Epithelial cell of proximal tubule (primary cell): ENCODE measurements around the gene TMIGD1. TPM values are rescaled to one million over a fixed set of nuclear protein-coding genes. Genes with fewer than 3 reads are reported as not detected.

Source experiments
- DNase-seq: peaks from one replicate; pipeline ENCODE4 v3.0.0-alpha.2; 2011; ENCODE audit warnings: low read depth
- H3K4me3 ChIP-seq: 2 replicates; pipeline ENCODE4 v1.5.1; 2011; ENCODE audit warnings: low read depth, mild to moderate bottlenecking, low read length
- CTCF ChIP-seq: conservative IDR thresholded peaks from 2 replicates; pipeline ENCODE4 v1.5.1; 2012; ENCODE audit warnings: low read depth, mild to moderate bottlenecking, low read length
- total RNA-seq: library from RNA; depleted of rRNA; stranded (reverse); fragments of >200 nt; gene quantifications from 2 replicates; pipeline ENCODE4 v1.2.3, GENCODE V29; 2015

Gene TMIGD1
- total RNA-seq, 1 donor from 2014 or later = not detected

- H3K4me3 ChIP-seq = no peak overlapping the region
- DNase-seq = no peak
- TF ChIP-seq CTCF = no peak
These were observed 29.1 kb downstream of the TMIGD1 start for GRCh38 chr17:30304778-30305177.

- H3K4me3 ChIP-seq = no peak overlapping the region
- DNase-seq = no peak
- TF ChIP-seq CTCF = no peak
These were observed 31.6 kb downstream of the TMIGD1 start for GRCh38 chr17:30302241-30302640.

- TF ChIP-seq CTCF = no peak
- no peak for DNase-seq
- no peak overlapping the region for H3K4me3 ChIP-seq
These were observed 33.0 kb downstream of the TMIGD1 start for GRCh38 chr17:30300818-30301217.

- no peak overlapping the region for H3K4me3 ChIP-seq
- DNase-seq = no peak
- TF ChIP-seq CTCF = peak; percentile 60
These were observed 34.9 kb downstream of the TMIGD1 start for GRCh38 chr17:30299000-30299399.

GRCh38 chr17:30297715-30298114 lies 36.1 kb downstream of the TMIGD1 start:
- no peak for TF ChIP-seq CTCF
- DNase-seq = no peak
- H3K4me3 ChIP-seq = no peak overlapping the region

- no peak for DNase-seq
These were observed 37.3 kb downstream of the TMIGD1 start for GRCh38 chr17:30296499-30297080.

More at GRCh38 chr17:30296499-30297080, 37.3 kb downstream of the TMIGD1 start:
- TF ChIP-seq CTCF = no peak
- no peak overlapping the region for H3K4me3 ChIP-seq
